ENCODE data around the gene LAMP1. TPM values are rescaled to one million over a fixed set of nuclear protein-coding genes. Genes with fewer than 3 reads are reported as not detected.

The LAMP1 gene
- total RNA-seq, 1 experiment from 2014 or later: 110 TPM

DNA sequence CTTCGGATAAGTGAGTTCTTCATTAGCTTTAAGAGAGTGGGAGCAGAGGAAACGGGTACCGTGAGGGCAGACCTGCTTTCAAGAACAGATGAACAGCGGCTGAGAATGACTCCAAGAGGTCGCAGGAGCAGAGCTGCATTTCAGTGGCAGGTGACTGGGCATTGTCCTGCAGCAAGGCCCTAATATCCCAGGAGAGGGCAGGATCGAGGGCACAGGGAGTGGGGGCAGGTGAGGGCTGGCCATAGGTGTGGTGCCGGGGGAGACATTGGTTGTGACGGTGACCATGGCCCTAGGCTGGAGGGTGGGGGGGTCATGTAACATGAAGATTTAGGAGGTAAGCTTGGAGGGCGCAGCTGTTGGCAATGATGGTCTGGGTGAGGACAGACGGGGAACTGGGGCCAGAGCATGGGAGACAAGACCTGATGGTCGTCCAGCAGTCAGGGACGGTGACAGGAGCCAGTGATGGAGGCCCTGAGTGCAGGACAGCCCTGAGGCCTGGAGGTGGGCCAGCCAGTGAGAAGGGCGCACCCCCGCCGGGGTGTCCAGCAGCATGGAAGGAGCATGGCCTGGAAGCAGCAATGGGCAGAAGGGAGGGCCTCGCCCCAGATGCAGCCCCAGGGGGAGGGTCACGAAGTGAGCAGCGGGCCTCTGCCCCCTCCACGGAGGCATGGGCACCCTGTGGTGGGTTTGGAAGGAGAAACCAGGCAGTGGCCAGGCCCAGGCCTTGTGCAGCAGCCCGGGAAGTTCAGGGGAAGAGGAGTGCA, 29.2 kb upstream of the LAMP1 start:
- ChIA-PET POLR2A (ENCODE audit: unreplicated experiment) (no interaction called here), CTCF (no interaction called here)
- Histone ChIP-seq H3K79me2 (ENCODE audit: low read length) (no peaks in the 10 kb centered on the region), H3F3A (ENCODE audit: low read length, unreplicated experiment) (no peaks in the 10 kb centered on the region), H3K4me3 (ENCODE audit: low read length) (no peak overlapping the region), H3K9ac (ENCODE audit: low read length) (no peak overlapping the region), H2AFZ (ENCODE audit: low read length) (no peak overlapping the region), H3K4me1 (ENCODE audit: insufficient read depth, low read length) (no peaks in the 10 kb centered on the region), H3K36me3 (ENCODE audit: low read depth, low read length) (no peaks in the 10 kb centered on the region), H3K27ac (ENCODE audit: low read length) (no peak overlapping the region), H3K9me3 (ENCODE audit: low read length) (no peaks in the 10 kb centered on the region), H3K4me2 (ENCODE audit: low read length) (no peak overlapping the region), H3K27me3 (ENCODE audit: low read length) (no peaks in the 10 kb centered on the region), H3K9me2 (replicated peaks; ENCODE audit: low read length) (no peaks in the 10 kb centered on the region), H4K20me1 (ENCODE audit: low read length) (no peaks in the 10 kb centered on the region)
- no TSS peak for BruUV-seq (replicated peaks)
- no peak for ATAC-seq
- TF ChIP-seq, protein P1, sequence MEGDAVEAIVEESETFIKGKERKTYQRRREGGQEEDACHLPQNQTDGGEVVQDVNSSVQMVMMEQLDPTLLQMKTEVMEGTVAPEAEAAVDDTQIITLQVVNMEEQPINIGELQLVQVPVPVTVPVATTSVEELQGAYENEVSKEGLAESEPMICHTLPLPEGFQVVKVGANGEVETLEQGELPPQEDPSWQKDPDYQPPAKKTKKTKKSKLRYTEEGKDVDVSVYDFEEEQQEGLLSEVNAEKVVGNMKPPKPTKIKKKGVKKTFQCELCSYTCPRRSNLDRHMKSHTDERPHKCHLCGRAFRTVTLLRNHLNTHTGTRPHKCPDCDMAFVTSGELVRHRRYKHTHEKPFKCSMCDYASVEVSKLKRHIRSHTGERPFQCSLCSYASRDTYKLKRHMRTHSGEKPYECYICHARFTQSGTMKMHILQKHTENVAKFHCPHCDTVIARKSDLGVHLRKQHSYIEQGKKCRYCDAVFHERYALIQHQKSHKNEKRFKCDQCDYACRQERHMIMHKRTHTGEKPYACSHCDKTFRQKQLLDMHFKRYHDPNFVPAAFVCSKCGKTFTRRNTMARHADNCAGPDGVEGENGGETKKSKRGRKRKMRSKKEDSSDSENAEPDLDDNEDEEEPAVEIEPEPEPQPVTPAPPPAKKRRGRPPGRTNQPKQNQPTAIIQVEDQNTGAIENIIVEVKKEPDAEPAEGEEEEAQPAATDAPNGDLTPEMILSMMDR (conservative IDR thresholded peaks at IDR 0.05; ENCODE audit: low read depth, low read length): no peak
- intact Hi-C loops (cut with micrococcal nuclease): no loop called here
- DNase-seq: no peak

DNA sequence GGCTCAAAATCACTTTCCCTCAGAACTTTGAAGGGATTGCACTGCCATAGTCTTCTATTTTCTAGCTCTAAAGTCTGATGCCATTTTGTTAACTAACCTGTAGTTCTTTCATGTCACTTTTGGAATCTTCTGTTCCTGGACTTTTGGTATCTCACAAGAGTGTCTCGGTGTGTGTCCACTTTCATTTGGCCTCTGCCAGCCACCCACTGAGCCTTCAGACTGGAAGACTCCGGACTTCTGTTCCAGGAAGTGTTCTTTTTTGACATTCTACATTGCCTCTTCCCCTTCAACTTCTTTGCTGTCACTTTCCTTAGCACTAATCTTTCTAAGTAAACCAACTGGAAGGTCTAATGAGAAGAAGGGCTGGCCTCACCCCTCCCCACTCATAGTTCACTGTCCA, 25.0 kb upstream of the LAMP1 start:
- POLR2A ChIA-PET (ENCODE audit: unreplicated experiment): no interaction called here
- Histone ChIP-seq H2AFZ (ENCODE audit: low read length) (no peak overlapping the region), H3K4me1 (ENCODE audit: insufficient read depth, low read length) (peaks cover 7% of the 10 kb centered on the region; the same call in 1 of the 2 replicates), H3F3A (ENCODE audit: low read length, unreplicated experiment) (no peaks in the 10 kb centered on the region), H4K20me1 (ENCODE audit: low read length) (no peaks in the 10 kb centered on the region), H3K27me3 (ENCODE audit: low read length) (no peaks in the 10 kb centered on the region), H3K27ac (ENCODE audit: low read length) (no peak overlapping the region), H3K4me2 (ENCODE audit: low read length) (no peak overlapping the region), H3K9me2 (replicated peaks; ENCODE audit: low read length) (no peaks in the 10 kb centered on the region), H3K36me3 (ENCODE audit: low read depth, low read length) (no peaks in the 10 kb centered on the region), H3K79me2 (ENCODE audit: low read length) (no peaks in the 10 kb centered on the region), H3K9ac (ENCODE audit: low read length) (no peak overlapping the region), H3K4me3 (ENCODE audit: low read length) (no peak overlapping the region), H3K9me3 (ENCODE audit: low read length) (no peaks in the 10 kb centered on the region)
- BruUV-seq (replicated peaks): no TSS peak
- ATAC-seq: no peak
- TF ChIP-seq EZH2phosphoT487 (IDR thresholded peaks at IDR 0.05; ENCODE audit: borderline replicate concordance, low read length) (no peak), EZH2 (IDR thresholded peaks at IDR 0.05; ENCODE audit: low read length, unreplicated experiment) (no peak)
- TF ChIP-seq, protein P1 (conservative IDR thresholded peaks at IDR 0.05; ENCODE audit: low read depth, low read length): no peak
- no peak for DNase-seq
- CTCF ChIA-PET: no interaction called here
- intact Hi-C loops (cut with micrococcal nuclease): no loop called here

DNA sequence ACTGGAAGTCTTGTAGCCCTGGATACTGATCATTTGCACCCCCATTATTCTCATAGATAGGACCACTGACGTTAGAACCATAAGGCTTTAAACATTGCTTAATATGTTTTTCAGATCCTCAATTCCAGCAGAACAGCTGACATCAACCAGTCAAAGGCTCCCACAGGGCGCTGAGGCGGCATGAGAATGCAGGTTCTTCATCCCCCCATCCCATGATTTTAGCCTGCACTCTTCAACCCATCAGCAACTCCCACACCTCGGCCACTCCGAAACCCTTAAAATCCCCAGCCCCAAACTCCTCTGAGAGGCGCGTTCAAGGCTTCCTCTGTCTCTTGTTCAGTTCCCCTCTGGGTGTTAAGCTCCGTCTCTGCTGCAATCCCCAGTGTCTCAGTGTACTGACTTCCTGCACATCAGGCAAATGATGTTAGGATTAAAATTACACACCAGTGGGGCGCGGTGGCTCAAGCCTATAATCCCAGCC, 24.3 kb upstream of the LAMP1 start:
- Histone ChIP-seq H3K79me2 (ENCODE audit: low read length) (no peaks in the 10 kb centered on the region), H3K9me3 (ENCODE audit: low read length) (no peaks in the 10 kb centered on the region), H3K27ac (ENCODE audit: low read length) (no peak overlapping the region), H3K9me2 (replicated peaks; ENCODE audit: low read length) (no peaks in the 10 kb centered on the region), H4K20me1 (ENCODE audit: low read length) (no peaks in the 10 kb centered on the region), H3F3A (ENCODE audit: low read length, unreplicated experiment) (no peaks in the 10 kb centered on the region), H3K27me3 (ENCODE audit: low read length) (no peaks in the 10 kb centered on the region), H3K9ac (ENCODE audit: low read length) (no peak overlapping the region), H3K4me1 (ENCODE audit: insufficient read depth, low read length) (peaks cover 7% of the 10 kb centered on the region; the same call in 1 of the 2 replicates), H3K36me3 (ENCODE audit: low read depth, low read length) (no peaks in the 10 kb centered on the region), H3K4me2 (ENCODE audit: low read length) (no peak overlapping the region), H3K4me3 (ENCODE audit: low read length) (no peak overlapping the region), H2AFZ (ENCODE audit: low read length) (no peak overlapping the region)
- ChIA-PET POLR2A (ENCODE audit: unreplicated experiment) (no interaction called here), CTCF (no interaction called here)
- intact Hi-C loops (cut with micrococcal nuclease): no loop called here
- DNase-seq: no peak
- no TSS peak for BruUV-seq (replicated peaks)
- TF ChIP-seq, protein P1 (conservative IDR thresholded peaks at IDR 0.05; ENCODE audit: low read depth, low read length): no peak
- TF ChIP-seq EZH2 (IDR thresholded peaks at IDR 0.05; ENCODE audit: low read length, unreplicated experiment): no peak
- no peak for ATAC-seq

Measured in PC-3 (cell line).